HepG2 (cell line): ENCODE measurements around the gene SOAT2. TPM values are rescaled to one million over a fixed set of nuclear protein-coding genes. Genes with fewer than 3 reads are reported as not detected.

Source experiments
- ATAC-seq: fragments of 200-7000 bp; cut with Tn5 transposase; 3 replicates; pipeline ENCODE4 v1.9.1; 2020; ENCODE audit warnings: mild to moderate bottlenecking, moderate library complexity
- BruUV-seq: library from RNA; stranded (reverse); fragments of 400-500 nt; replicated peaks from 2 replicates; lab custom pipeline; 2021; lab: Mats Ljungman, UMichigan
- CTCF ChIA-PET: fragments of 300-600 bp; formaldehyde crosslinking; extraction: SDS; loops from one replicate; lab custom pipeline; 2021; ENCODE audit warnings: low total read pairs, inconsistent platforms, low intra/inter-chr PET ratio; lab: Yijun Ruan, JAX
- POLR2A ChIA-PET: fragments of 350-600 bp; sonication (Branson Sonifier 250); formaldehyde crosslinking; loops from one replicate; lab custom pipeline; 2020; ENCODE audit warnings: antibody characterized with exemption, inconsistent platforms; lab: Yijun Ruan, JAX
- DNase-seq: peaks from one replicate; pipeline ENCODE4 v3.0.0-alpha.2; 2015; ENCODE audit warnings: low spot score
- FAIRE-seq: peaks from 3 replicates; lab custom pipeline; 2011; peaks lifted over from hg19 to GRCh38; lab: Jason Lieb, UNC
- H2AFZ ChIP-seq: one replicate; pipeline ENCODE4 v1.6.1; 2011; ENCODE audit warnings: low read length, inconsistent platforms
- H3K27ac ChIP-seq: fragments of 300-600 bp; 3 replicates; pipeline ENCODE4 v1.8.0; 2011; ENCODE audit warnings: mixed run types, mild to moderate bottlenecking, mixed read lengths, low read length, inconsistent platforms; ENCODE audit not compliant: insufficient read depth; ENCODE audit errors: extremely low read length
- H3K27me3 ChIP-seq, 2 experiments: fragments of 200-600 bp in 1 of 2; 2 replicates in 1 of 2; 3 replicates in 1 of 2; pipeline versions ENCODE4 v1.6.0 to v1.8.0; 2011; ENCODE audit warnings: low read length in 2 of 2, mild to moderate bottlenecking in 2 of 2, moderate library complexity in 2 of 2, inconsistent platforms in 1 of 2; ENCODE audit not compliant: insufficient read depth in 2 of 2, control insufficient read depth in 1 of 2
- H3K36me3 ChIP-seq, 2 experiments: fragments of 200-600 bp in 1 of 2; replicated peaks in 1 of 2; 2 replicates in 1 of 2; 3 replicates in 1 of 2; pipeline versions ENCODE4 v1.5.1 to v1.8.0; 2011; ENCODE audit warnings: low read length in 2 of 2, inconsistent platforms in 1 of 2; ENCODE audit not compliant: insufficient read depth in 2 of 2, control insufficient read depth in 1 of 2
- H3K4me1 ChIP-seq: 2 replicates; pipeline ENCODE4 v1.5.1; 2012; ENCODE audit warnings: low read length, inconsistent platforms; ENCODE audit not compliant: insufficient read depth
- H3K4me2 ChIP-seq: 2 replicates; pipeline ENCODE4 v1.6.0; 2011; ENCODE audit warnings: low read depth, low read length, inconsistent platforms
- H3K4me3 ChIP-seq, 3 experiments: fragments of 200-600 bp in 1 of 3; sonication (generic), shearing (Covaris generic) in 1 of 3; replicated peaks in 1 of 3; 2 replicates each; pipeline ENCODE4 v1.5.1; 2011 to 2016; ENCODE audit warnings: low read length in 3 of 3, inconsistent platforms in 2 of 3, low read depth in 2 of 3, mild to moderate bottlenecking in 2 of 3, control low read depth in 1 of 3, mixed read lengths in 1 of 3; ENCODE audit not compliant: insufficient read depth in 1 of 3
- H3K79me2 ChIP-seq: one replicate; pipeline ENCODE4 v1.6.1; 2011; ENCODE audit warnings: low read length, inconsistent platforms; ENCODE audit not compliant: insufficient read depth
- H3K9ac ChIP-seq: 2 replicates; pipeline ENCODE4 v1.6.0; 2011; ENCODE audit warnings: mild to moderate bottlenecking, low read depth, low read length, inconsistent platforms; ENCODE audit not compliant: insufficient read depth
- H3K9me3 ChIP-seq: 2 replicates; pipeline ENCODE4 v1.5.1; 2012; ENCODE audit warnings: mild to moderate bottlenecking, low read length
- H4K20me1 ChIP-seq: 2 replicates; pipeline ENCODE4 v1.6.0; 2011; ENCODE audit warnings: inconsistent platforms, mild to moderate bottlenecking, low read length, moderate library complexity; ENCODE audit not compliant: insufficient read depth
- POLR2AphosphoS5 ChIP-seq: IDR thresholded peaks from 2 replicates; pipeline ENCODE4 v1.6.1; 2012; ENCODE audit warnings: low read depth, low read length
- POLR2G ChIP-seq: fragments of 200-400 bp; formaldehyde crosslinking; IDR thresholded peaks from 2 replicates; pipeline ENCODE4 v1.6.1; 2018; ENCODE audit warnings: mild to moderate bottlenecking, low read depth, low read length, moderate library complexity
- PTBP1 ChIP-seq: fragments of 200-400 bp; formaldehyde crosslinking; IDR thresholded peaks from 2 replicates; pipeline ENCODE4 v1.6.1; 2018; ENCODE audit warnings: low read length, low read depth; ENCODE audit not compliant: poor library complexity, severe bottlenecking
- RBM22 ChIP-seq: fragments of 200-400 bp; formaldehyde crosslinking; optimal IDR thresholded peaks from 2 replicates; pipeline ENCODE3; 2017; ENCODE audit warnings: mild to moderate bottlenecking, low read length, moderate library complexity
- WGBS: methylation state at CpG from one replicate; pipeline ENCODE4 v1.1.6; 2017; ENCODE audit warnings: low lambda C conversion rate; 5-methylcytosine and 5-hydroxymethylcytosine counted together
- in situ Hi-C: cut with HindIII; loops from 2 replicates; pipeline ENCODE4 v1.10.0; 2017; ENCODE audit warnings: low pct_unique_long_range_greater_than_20kb; ENCODE audit not compliant: extremely low pct_ligation_motif_present
- intact Hi-C: fragments of 100-400 bp; cut with micrococcal nuclease; formaldehyde crosslinking; loops from one replicate; pipeline ENCODE4 v1.10.0; 2022; ENCODE audit not compliant: unreplicated experiment
- polyA plus RNA-seq, 8 experiments: library from polyadenylated mRNA; depleted of rRNA in 3 of 8; stranded (reverse) in 7 of 8; unstranded in 1 of 8; fragments of >200 nt; fragmentation: Illumina TruSeq in 4 of 8; extraction: Trizol in 4 of 8; gene quantifications; 2 replicates each; pipeline versions ENCODE4 v1.2.1 to v1.2.3, GENCODE V29; 2011 to 2016; ENCODE audit warnings: low read depth in 4 of 8, missing spikeins in 1 of 8, mixed read lengths in 1 of 8; ENCODE audit not compliant: insufficient read depth in 1 of 8
- total RNA-seq, 5 experiments: library from RNA; depleted of rRNA; stranded (reverse); fragments of >200 nt; fragmentation: Illumina TruSeq; extraction: Trizol; gene quantifications; 2 replicates each; pipeline ENCODE4 v1.2.3, GENCODE V29; 2016; ENCODE audit warnings: low read depth in 1 of 5

The SOAT2 gene
- total and polyA plus RNA-seq, 2 of the 13 experiments (the other 11 are each of a cell fraction or from before 2014, with no cell fraction given), result 14.9 to 108 TPM

DNA sequence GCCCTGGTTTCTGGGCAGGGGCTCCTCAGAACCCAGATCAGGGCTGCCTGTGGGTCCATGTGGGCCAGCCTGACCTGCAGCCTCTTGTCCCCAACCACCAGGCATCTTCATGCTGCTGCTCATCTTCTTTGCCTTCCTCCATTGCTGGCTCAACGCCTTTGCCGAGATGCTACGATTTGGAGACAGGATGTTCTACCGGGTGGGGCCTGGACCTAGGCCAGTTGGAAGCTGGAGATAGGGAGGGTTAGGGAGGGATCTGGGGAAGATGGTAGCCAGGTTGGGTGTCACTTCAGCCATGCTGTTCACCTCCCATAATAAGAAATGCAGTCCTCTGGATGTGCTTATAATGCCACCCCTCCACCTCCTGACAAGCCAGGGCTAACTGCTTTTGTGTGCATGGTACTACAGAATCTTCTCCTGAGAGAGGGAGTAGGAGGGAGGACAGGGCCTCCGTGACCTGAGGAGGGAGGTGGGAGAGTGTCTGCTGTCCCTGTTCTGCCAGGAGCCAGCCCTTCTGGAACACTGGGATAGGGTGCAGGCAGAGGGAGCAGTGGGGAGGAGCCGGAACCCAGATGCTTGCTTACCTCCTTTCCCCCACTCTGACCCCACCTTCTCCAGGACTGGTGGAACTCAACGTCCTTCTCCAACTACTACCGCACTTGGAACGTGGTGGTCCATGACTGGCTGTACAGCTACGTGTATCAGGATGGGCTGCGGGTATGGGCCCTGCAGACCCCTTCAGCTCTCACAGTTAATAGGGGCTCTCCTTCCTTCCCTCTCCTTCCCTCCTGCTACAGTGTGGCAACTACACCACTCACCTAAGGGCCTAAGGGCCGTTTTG, 17.6 kb downstream of the SOAT2 start:
- no peak overlapping the region for H2AFZ ChIP-seq
- no peak overlapping the region for H3K27ac ChIP-seq
- CTCF ChIA-PET, result no interaction called here
- peaks cover 18 to 47% of the 10 kb centered on the region in 2 experiments for H3K36me3 ChIP-seq
- FAIRE-seq (no peak), DNase-seq (no peak), ATAC-seq (peak; percentile 15; the same call in 2 of the 3 replicates)
- no TSS peak for BruUV-seq
- H3K9ac ChIP-seq, result no peak overlapping the region
- no peaks in the 10 kb centered on the region for H3K79me2 ChIP-seq
- H3K9me3 ChIP-seq, result no peaks in the 10 kb centered on the region
- H3K4me2 ChIP-seq, result no peak overlapping the region
- peaks cover 6% of the 10 kb centered on the region; the same call in 1 of the 2 replicates for H3K4me1 ChIP-seq
- 91% methylated on average over 8 of the region's 12 CpGs for WGBS
- H3K4me3 ChIP-seq, result no peak overlapping the region
- no peaks in the 10 kb centered on the region for H3K27me3 ChIP-seq
- intact Hi-C loops (no loop called here), in situ Hi-C loops (no loop called here)
- POLR2A ChIA-PET, result no interaction called here
- no peaks in the 10 kb centered on the region for H4K20me1 ChIP-seq
- TF ChIP-seq POLR2G (no peak), POLR2AphosphoS5 (0 out of 2 replicates have a peak, but pooled peaks have one; percentile 5)

DNA sequence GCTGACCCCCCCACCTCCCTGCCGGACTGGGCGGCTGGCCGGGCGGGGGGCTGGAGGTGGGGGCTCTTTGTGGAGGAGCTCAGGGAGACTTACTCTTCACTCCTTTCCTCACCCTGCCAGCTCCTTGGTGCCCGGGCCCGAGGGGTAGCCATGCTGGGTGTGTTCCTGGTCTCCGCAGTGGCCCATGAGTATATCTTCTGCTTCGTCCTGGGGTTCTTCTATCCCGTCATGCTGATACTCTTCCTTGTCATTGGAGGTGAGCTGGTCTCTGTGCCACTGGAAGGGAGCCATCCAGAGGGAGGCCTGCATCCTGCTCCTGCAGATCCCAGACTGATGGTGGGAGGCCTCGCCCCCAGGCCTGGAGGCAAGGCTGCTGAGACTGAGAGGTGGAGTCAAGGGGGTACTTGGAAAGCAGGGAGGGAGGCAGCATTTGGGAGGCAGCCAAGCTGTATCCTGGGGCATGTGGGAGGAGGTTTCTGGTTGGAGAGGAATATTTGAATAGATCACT, 19.7 kb downstream of the SOAT2 start:
- Histone ChIP-seq H3K36me3 (peaks cover 17 to 34% of the 10 kb centered on the region in 2 experiments), H3K79me2 (no peaks in the 10 kb centered on the region), H3K4me3 (no peak overlapping the region)
- TF ChIP-seq PTBP1 (no peak), RBM22 (peak; percentile 36)
- TF ChIP-seq, all 625 proteins: peak for 1
- Histone ChIP-seq H3K4me1 (peaks cover 6% of the 10 kb centered on the region; the same call in 1 of the 2 replicates), H3K27ac (no peak overlapping the region), H3K9me3 (no peaks in the 10 kb centered on the region), H4K20me1 (no peaks in the 10 kb centered on the region), H3K9ac (no peak overlapping the region), H2AFZ (no peak overlapping the region), H3K4me2 (no peak overlapping the region), H3K27me3 (no peaks in the 10 kb centered on the region)
- ChIA-PET CTCF (no interaction called here), POLR2A (no interaction called here)
- in situ Hi-C loops, result no loop called here
- DNase-seq (no peak), ATAC-seq (peak; percentile 25; the same call in 1 of the 3 replicates), FAIRE-seq (no peak)
- intact Hi-C loops, result no loop called here
- no TSS peak for BruUV-seq
- 96% methylated on average over 4 of the region's 10 CpGs for WGBS
